Panc1 (cell line): ENCODE results near the gene ZNF324. TPM values are rescaled to one million over a fixed set of nuclear protein-coding genes. Genes with fewer than 3 reads are reported as not detected.
A peak's percentile ranks its signal among the peaks of the same experiment; 100 is the strongest.

ENCODE experiments used
- ATAC-seq: fragments of 200-7000 bp; cut with Tn5 transposase; 2 replicates; pipeline ENCODE4 v1.9.1; 2020; ENCODE audit warnings: mild to moderate bottlenecking, moderate library complexity
- BruUV-seq: library from RNA; stranded (reverse); fragments of 400-500 nt; replicated peaks from 2 replicates; lab custom pipeline; 2021; lab: Mats Ljungman, UMichigan
- CTCF ChIA-PET: fragments of 300-600 bp; sonication (Branson Sonifier 250); formaldehyde crosslinking; loops from one replicate; lab custom pipeline; 2022; ENCODE audit warnings: antibody characterized with exemption; lab: Charles Lee
- POLR2A ChIA-PET: fragments of 300-600 bp; sonication (Branson Sonifier 250); formaldehyde crosslinking; loops from one replicate; lab custom pipeline; 2022; ENCODE audit warnings: antibody characterized with exemption; lab: Charles Lee
- DNase-seq: peaks from one replicate; pipeline ENCODE4 v3.0.0-alpha.2; 2010; ENCODE audit warnings: low read depth, low spot score
- H3K27ac ChIP-seq: 2 replicates; pipeline ENCODE4 v1.5.1; 2011; ENCODE audit warnings: mild to moderate bottlenecking, low read length, inconsistent platforms
- H3K27me3 ChIP-seq: fragments of 200-500 bp; sonication (Bioruptor generic); 2 replicates; pipeline ENCODE4 v1.6.0; 2014; ENCODE audit warnings: low read length, inconsistent platforms; ENCODE audit not compliant: control insufficient read depth, insufficient read depth
- H3K36me3 ChIP-seq: fragments of 200-500 bp; sonication (Bioruptor generic); 2 replicates; pipeline ENCODE4 v1.5.1; 2014; ENCODE audit warnings: inconsistent platforms, mild to moderate bottlenecking, low read length, moderate library complexity; ENCODE audit not compliant: control insufficient read depth, insufficient read depth
- H3K4me1 ChIP-seq: 2 replicates; pipeline ENCODE4 v1.5.1; 2011; ENCODE audit warnings: inconsistent platforms, mild to moderate bottlenecking, low read length, moderate library complexity; ENCODE audit not compliant: control insufficient read depth, insufficient read depth
- H3K4me3 ChIP-seq, 2 experiments: 2 replicates each; pipeline ENCODE4 v1.5.1; 2011 to 2012; ENCODE audit warnings: low read depth in 2 of 2, low read length in 2 of 2, mild to moderate bottlenecking in 2 of 2, inconsistent platforms in 1 of 2, moderate library complexity in 1 of 2
- H3K9me3 ChIP-seq: fragments of 200-500 bp; sonication (Bioruptor generic); 2 replicates; pipeline ENCODE4 v1.5.1; 2014; ENCODE audit warnings: low read depth, mild to moderate bottlenecking, inconsistent platforms, low read length, moderate library complexity; ENCODE audit not compliant: control insufficient read depth, insufficient read depth
- CTCF ChIP-seq: fragments of 450-650 bp; IDR thresholded peaks from 2 replicates; pipeline ENCODE4 v1.5.1; 2017; ENCODE audit warnings: mild to moderate bottlenecking
- POLR2AphosphoS5 ChIP-seq: IDR thresholded peaks from 2 replicates; pipeline ENCODE4 v1.6.1; 2012; ENCODE audit warnings: mild to moderate bottlenecking, low read depth, low read length, moderate library complexity
- REST ChIP-seq, 2 experiments: IDR thresholded peaks; 2 replicates each; pipeline ENCODE4 v1.6.1; 2011 to 2012; ENCODE audit warnings: low read depth in 2 of 2, control low read depth in 1 of 2, low read length in 1 of 2, mild to moderate bottlenecking in 1 of 2, moderate library complexity in 1 of 2; ENCODE audit not compliant: insufficient read depth in 1 of 2
- SIN3A ChIP-seq: IDR thresholded peaks from 2 replicates; pipeline ENCODE4 v1.6.1; 2012; ENCODE audit warnings: low read depth, mild to moderate bottlenecking, low read length, moderate library complexity, borderline replicate concordance; ENCODE audit not compliant: insufficient read depth
- TCF7L2 ChIP-seq: IDR thresholded peaks from 2 replicates; pipeline ENCODE4 v1.6.1; 2011; ENCODE audit warnings: mild to moderate bottlenecking, low read depth, low read length, inconsistent platforms
- in situ Hi-C: cut with HindIII; loops from 2 replicates; pipeline ENCODE4 v1.10.0; 2016; ENCODE audit warnings: low sequenced_read_pairs, low pct_unique_long_range_greater_than_20kb
- intact Hi-C: fragments of 100-400 bp; cut with micrococcal nuclease; formaldehyde crosslinking; loops from one replicate; pipeline ENCODE4 v1.10.0; 2022; ENCODE audit not compliant: unreplicated experiment
- total RNA-seq: library from RNA; stranded (reverse); gene quantifications from one replicate; pipeline ENCODE4 v1.2.1, GENCODE V29; 2021; ENCODE audit not compliant: unreplicated experiment

Gene ZNF324
- total RNA-seq, 1 experiment from 2014 or later = 12.8 TPM

GRCh38 chr19:58521651-58522050 lies 54.8 kb downstream of the ZNF324 start:
- Histone ChIP-seq H3K36me3 (no peaks in the 10 kb centered on the region; the same call in 1 of the 2 replicates), H3K4me3 (peak overlapping the region in 1 of 2 experiments; percentile 38; a peak in 2 of 4 replicates), H3K9me3 (no peaks in the 10 kb centered on the region), H3K27me3 (no peaks in the 10 kb centered on the region), H3K4me1 (peaks cover 20% of the 10 kb centered on the region), H3K27ac (peak overlapping the region; percentile 75)
- intact Hi-C loops (no loop called here), in situ Hi-C loops (no loop called here)
- no TSS peak for BruUV-seq
- ATAC-seq = no peak
- DNase-seq = no peak
- TF ChIP-seq TCF7L2 (no peak), CTCF (no peak), SIN3A (no peak), REST (IDR thresholded peaks at IDR 0.05; ENCODE audit: insufficient read depth in 1 of 2, low read depth in 2 of 2, low read length in 1 of 2) (no peak), POLR2AphosphoS5 (no peak)
- POLR2A ChIA-PET = interaction anchor here (0.6 to 0.8 kb wide), 4 partner anchors 33 to 54 kb away, joined by 3 to 9 read pairs (median 8); partner anchors contain the start of genes CHMP2A and UBE2M
- CTCF ChIA-PET = interaction anchor here (0.6 to 3.0 kb wide), 2 partner anchors 22 to 58 kb away, joined by 5 to 11 read pairs; partner anchors contain the start of gene TRIM28

GRCh38 chr19:58522709-58523108 lies 55.8 kb downstream of the ZNF324 start:
- no peaks in the 10 kb centered on the region for H3K27me3 ChIP-seq
- ATAC-seq (no peak), DNase-seq (no peak)
- ChIA-PET CTCF (no interaction called here), POLR2A (no interaction called here)
- BruUV-seq = no TSS peak
- H3K27ac ChIP-seq = no peak overlapping the region
- H3K4me1 ChIP-seq = peaks cover 20% of the 10 kb centered on the region
- TF ChIP-seq REST (IDR thresholded peaks at IDR 0.05; ENCODE audit: insufficient read depth in 1 of 2, low read depth in 2 of 2, low read length in 1 of 2) = no peak
- no peak for TF ChIP-seq POLR2AphosphoS5
- TF ChIP-seq TCF7L2 = no peak
- no peak for TF ChIP-seq CTCF
- intact Hi-C loops = no loop called here
- H3K9me3 ChIP-seq = no peaks in the 10 kb centered on the region
- no peaks in the 10 kb centered on the region; the same call in 1 of the 2 replicates for H3K36me3 ChIP-seq
- no peak overlapping the region for H3K4me3 ChIP-seq
- in situ Hi-C loops = no loop called here
